ENCODE results near the gene MYLK4. TPM values are rescaled to one million over a fixed set of nuclear protein-coding genes. Genes with fewer than 3 reads are reported as not detected.

The MYLK4 gene
- total RNA-seq, 2 donors from 2014 or later: 0.68 to 2.0 TPM

GRCh38 chr6:2777249-2777648 is 26.5 kb upstream of the MYLK4 start:
- no peaks in the 10 kb centered on the region for H3K27me3 ChIP-seq (replicated peaks; ENCODE audit: insufficient read depth)
- no peaks in the 10 kb centered on the region for H3K9me3 ChIP-seq
- H3K27ac ChIP-seq: no peak overlapping the region
- no peak overlapping the region for H3K4me3 ChIP-seq
- peaks cover 18 to 77% of the 10 kb centered on the region in 2 donors for H3K4me1 ChIP-seq (ENCODE audit: control insufficient read depth in 1 of 2, low read depth in 2 of 2)
- peaks cover 10% of the 10 kb centered on the region for H3K36me3 ChIP-seq
- DNase-seq (ENCODE audit: low spot score): no peak
- no peak for ATAC-seq (ENCODE audit: insufficient number of reproducible peaks, low FRiP score, low read depth)
- TF ChIP-seq CTCF (IDR thresholded peaks at IDR 0.05): no peak

DNA sequence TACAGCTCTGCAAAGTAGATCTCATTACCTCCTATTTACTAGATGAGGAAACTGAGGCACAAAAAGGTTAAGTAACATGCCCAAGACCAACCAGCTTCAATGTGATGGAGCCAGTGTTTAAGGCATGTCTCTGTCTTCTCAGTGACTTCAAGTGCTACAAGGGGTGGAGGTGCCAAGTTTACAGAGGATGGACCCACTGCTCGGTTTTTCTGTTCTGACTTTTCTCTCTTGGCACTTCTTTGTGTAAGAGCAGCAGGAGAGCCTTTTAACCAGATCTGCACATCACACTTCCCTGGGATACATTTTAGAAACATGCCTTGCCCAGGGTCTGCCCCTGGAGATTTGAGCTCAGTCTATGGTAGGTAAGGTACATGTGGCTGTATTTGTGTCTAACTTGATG is 24.3 kb upstream of the MYLK4 start:
- no peak for ATAC-seq (ENCODE audit: insufficient number of reproducible peaks, low FRiP score, low read depth)
- H3K9me3 ChIP-seq: no peaks in the 10 kb centered on the region
- peaks cover 24 to 76% of the 10 kb centered on the region in 2 donors for H3K4me1 ChIP-seq (ENCODE audit: control insufficient read depth in 1 of 2, low read depth in 2 of 2)
- no peak overlapping the region for H3K27ac ChIP-seq
- DNase-seq (ENCODE audit: low spot score): no peak
- no peak for TF ChIP-seq CTCF (IDR thresholded peaks at IDR 0.05)
- no peak overlapping the region for H3K4me3 ChIP-seq
- peaks cover 4% of the 10 kb centered on the region for H3K36me3 ChIP-seq
- H3K27me3 ChIP-seq (replicated peaks; ENCODE audit: insufficient read depth): no peaks in the 10 kb centered on the region

DNA sequence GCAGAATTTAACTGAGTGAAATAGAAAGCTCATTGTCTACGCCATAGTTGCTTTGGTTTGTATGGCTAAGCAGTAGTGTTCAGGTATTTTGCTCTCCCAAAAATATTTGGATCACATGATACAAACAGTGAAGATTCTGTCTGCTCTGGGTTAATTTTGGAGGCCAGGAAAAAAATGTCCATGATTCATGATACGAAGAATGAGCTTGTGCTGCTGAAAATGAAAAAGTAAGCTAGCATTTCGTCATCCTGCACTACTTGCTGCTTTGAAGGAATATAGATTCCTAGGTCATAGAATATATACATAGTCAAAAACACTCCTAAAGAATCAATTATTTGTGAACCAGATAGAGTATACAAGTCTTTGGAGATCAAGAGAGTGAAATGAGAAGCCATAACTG is 22.7 kb upstream of the MYLK4 start:
- no peak for TF ChIP-seq CTCF (IDR thresholded peaks at IDR 0.05)
- Histone ChIP-seq H3K9me3 (no peaks in the 10 kb centered on the region), H3K4me3 (peak overlapping the region; percentile 28), H3K27me3 (replicated peaks; ENCODE audit: insufficient read depth) (no peaks in the 10 kb centered on the region), H3K27ac (peak overlapping the region in 1 of 2 donors; percentile 53), H3K36me3 (no peaks in the 10 kb centered on the region), H3K4me1 (ENCODE audit: control insufficient read depth in 1 of 2, low read depth in 2 of 2) (peaks cover 37 to 90% of the 10 kb centered on the region in 2 donors)
- no peak for ATAC-seq (ENCODE audit: insufficient number of reproducible peaks, low FRiP score, low read depth)
- DNase-seq (ENCODE audit: low spot score): no peak

DNA sequence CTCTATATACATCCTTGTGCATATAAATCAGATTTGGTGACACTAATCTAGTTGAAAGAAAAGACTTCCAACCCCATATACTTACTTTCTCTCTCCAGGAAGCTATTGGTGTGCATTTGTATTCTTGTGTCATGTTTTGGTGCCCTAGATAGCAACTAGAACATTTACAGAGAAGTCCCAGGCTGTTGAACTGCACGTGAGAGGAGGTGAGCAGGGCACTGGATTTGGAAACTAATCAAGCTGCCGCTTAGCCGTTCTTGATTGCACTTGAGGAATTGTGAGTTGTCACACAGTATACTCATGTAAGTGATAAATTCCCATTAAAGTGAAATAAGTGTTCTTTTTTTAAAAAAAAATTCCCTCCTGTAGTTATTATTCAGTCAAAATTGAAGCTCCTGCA is 22.1 kb upstream of the MYLK4 start:
- ATAC-seq (ENCODE audit: insufficient number of reproducible peaks, low FRiP score, low read depth) (no peak), DNase-seq (ENCODE audit: low spot score) (no peak)
- Histone ChIP-seq H3K27me3 (replicated peaks; ENCODE audit: insufficient read depth) (no peaks in the 10 kb centered on the region), H3K4me3 (no peak overlapping the region), H3K27ac (no peak overlapping the region), H3K4me1 (ENCODE audit: control insufficient read depth in 1 of 2, low read depth in 2 of 2) (peaks cover 43 to 89% of the 10 kb centered on the region in 2 donors), H3K9me3 (no peaks in the 10 kb centered on the region), H3K36me3 (no peaks in the 10 kb centered on the region)
- no peak for TF ChIP-seq CTCF (IDR thresholded peaks at IDR 0.05)

- DNase-seq (ENCODE audit: low spot score) (no peak), ATAC-seq (ENCODE audit: insufficient number of reproducible peaks, low FRiP score, low read depth) (no peak)
- H3K4me3 ChIP-seq: no peak overlapping the region
- H3K36me3 ChIP-seq: no peaks in the 10 kb centered on the region
- H3K4me1 ChIP-seq (ENCODE audit: control insufficient read depth in 1 of 2, low read depth in 2 of 2): peaks cover 40 to 84% of the 10 kb centered on the region in 2 donors
- no peaks in the 10 kb centered on the region for H3K27me3 ChIP-seq (replicated peaks; ENCODE audit: insufficient read depth)
- no peak for TF ChIP-seq CTCF (IDR thresholded peaks at IDR 0.05)
- H3K27ac ChIP-seq: peak overlapping the region in 1 of 2 donors; percentile 29
- H3K9me3 ChIP-seq: no peaks in the 10 kb centered on the region
Measured at GRCh38 chr6:2771079-2771478, 20.4 kb upstream of the MYLK4 start.
